ENCODE data around the gene TUBA4A.

TUBA4A gene

DNA sequence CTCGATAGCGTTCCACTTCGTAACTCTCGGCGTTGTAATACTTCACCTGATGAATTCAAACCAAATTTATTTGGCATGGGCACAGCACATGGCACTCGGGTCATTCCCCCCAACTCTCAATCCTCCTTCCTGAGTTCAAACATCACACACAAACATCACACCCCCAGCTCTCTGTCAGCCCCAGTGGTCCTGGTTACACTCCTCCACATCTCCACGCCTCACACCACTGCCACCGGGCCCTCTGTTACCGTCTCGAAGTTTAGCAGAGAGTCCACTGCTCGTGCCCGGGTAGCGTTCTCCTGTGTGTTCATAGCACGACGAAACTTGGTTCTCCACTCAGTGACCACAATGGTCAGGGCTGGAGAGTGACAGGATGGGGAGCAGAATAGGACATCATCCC, 39.6 kb downstream of the TUBA4A start:
- Histone ChIP-seq H3K4me3 (ENCODE audit: low read depth in 1 of 2, low read length in 1 of 2) (no peak overlapping the region), H3K27me3 (peaks cover 15% of the 10 kb centered on the region), H3K27ac (no peak overlapping the region), H3K4me1 (ENCODE audit: control insufficient read depth in 1 of 2, insufficient read depth in 1 of 2, low read depth in 1 of 2, low read length in 1 of 2) (peaks cover 45 to 54% of the 10 kb centered on the region in 2 experiments), H3K9me3 (no peaks in the 10 kb centered on the region), H3K36me3 (peaks cover 38% of the 10 kb centered on the region)
- TF ChIP-seq, protein P1, sequence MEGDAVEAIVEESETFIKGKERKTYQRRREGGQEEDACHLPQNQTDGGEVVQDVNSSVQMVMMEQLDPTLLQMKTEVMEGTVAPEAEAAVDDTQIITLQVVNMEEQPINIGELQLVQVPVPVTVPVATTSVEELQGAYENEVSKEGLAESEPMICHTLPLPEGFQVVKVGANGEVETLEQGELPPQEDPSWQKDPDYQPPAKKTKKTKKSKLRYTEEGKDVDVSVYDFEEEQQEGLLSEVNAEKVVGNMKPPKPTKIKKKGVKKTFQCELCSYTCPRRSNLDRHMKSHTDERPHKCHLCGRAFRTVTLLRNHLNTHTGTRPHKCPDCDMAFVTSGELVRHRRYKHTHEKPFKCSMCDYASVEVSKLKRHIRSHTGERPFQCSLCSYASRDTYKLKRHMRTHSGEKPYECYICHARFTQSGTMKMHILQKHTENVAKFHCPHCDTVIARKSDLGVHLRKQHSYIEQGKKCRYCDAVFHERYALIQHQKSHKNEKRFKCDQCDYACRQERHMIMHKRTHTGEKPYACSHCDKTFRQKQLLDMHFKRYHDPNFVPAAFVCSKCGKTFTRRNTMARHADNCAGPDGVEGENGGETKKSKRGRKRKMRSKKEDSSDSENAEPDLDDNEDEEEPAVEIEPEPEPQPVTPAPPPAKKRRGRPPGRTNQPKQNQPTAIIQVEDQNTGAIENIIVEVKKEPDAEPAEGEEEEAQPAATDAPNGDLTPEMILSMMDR (IDR thresholded peaks at IDR 0.05) = no peak

DNA sequence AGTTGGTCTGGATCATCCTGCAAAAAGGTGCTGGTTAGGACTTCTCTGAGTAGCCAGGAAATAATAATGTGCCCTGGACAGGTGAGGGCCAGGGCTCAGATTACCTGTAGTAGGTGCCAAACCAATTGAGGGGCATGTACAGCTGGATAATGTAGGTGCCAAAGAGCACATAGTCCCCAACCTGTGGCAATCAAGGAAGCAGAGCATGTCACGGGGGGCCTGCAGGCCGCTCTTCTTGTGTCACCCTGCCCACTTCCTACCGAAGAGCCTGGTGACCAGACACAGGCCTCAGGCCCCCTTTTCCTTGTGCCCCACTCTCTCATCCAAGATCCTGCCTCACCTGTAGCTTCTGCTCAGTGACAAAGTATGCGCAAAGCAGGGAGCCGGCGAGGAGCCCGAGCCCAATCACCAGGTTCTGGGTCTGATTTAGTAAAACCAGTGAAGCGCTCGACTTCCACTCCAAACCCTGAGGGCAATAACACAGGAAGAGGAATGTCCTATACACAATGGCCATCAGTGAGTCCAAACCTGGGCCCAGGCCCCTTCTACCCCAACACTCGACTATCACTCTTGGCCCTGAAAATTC, 40.1 kb downstream of the TUBA4A start:
- H3K9me3 ChIP-seq = no peaks in the 10 kb centered on the region
- H3K36me3 ChIP-seq = peaks cover 39% of the 10 kb centered on the region
- H3K27me3 ChIP-seq = peaks cover 15% of the 10 kb centered on the region
- no peak overlapping the region for H3K27ac ChIP-seq
- TF ChIP-seq, protein P1 (IDR thresholded peaks at IDR 0.05) = no peak
- H3K4me3 ChIP-seq (ENCODE audit: low read depth in 1 of 2, low read length in 1 of 2) = no peak overlapping the region
- H3K4me1 ChIP-seq (ENCODE audit: control insufficient read depth in 1 of 2, insufficient read depth in 1 of 2, low read depth in 1 of 2, low read length in 1 of 2) = peaks cover 45 to 54% of the 10 kb centered on the region in 2 experiments

- TF ChIP-seq, protein P1 (IDR thresholded peaks at IDR 0.05) = no peak
- no peaks in the 10 kb centered on the region for H3K9me3 ChIP-seq
- no peak overlapping the region for H3K27ac ChIP-seq
- H3K36me3 ChIP-seq = peaks cover 45% of the 10 kb centered on the region
- H3K4me1 ChIP-seq (ENCODE audit: control insufficient read depth in 1 of 2, insufficient read depth in 1 of 2, low read depth in 1 of 2, low read length in 1 of 2) = peaks cover 45 to 54% of the 10 kb centered on the region in 2 experiments
- no peak overlapping the region for H3K4me3 ChIP-seq (ENCODE audit: low read depth in 1 of 2, low read length in 1 of 2)
- peaks cover 15% of the 10 kb centered on the region for H3K27me3 ChIP-seq
These were observed 40.7 kb downstream of the TUBA4A start for GRCh38 chr2:219213026-219213415.

- H3K27ac ChIP-seq = peak overlapping the region; percentile 13
- peaks cover 6% of the 10 kb centered on the region for H3K27me3 ChIP-seq
- TF ChIP-seq, protein P1 (IDR thresholded peaks at IDR 0.05) = no peak
- H3K9me3 ChIP-seq = no peaks in the 10 kb centered on the region
- peaks cover 51 to 61% of the 10 kb centered on the region in 2 experiments for H3K4me1 ChIP-seq (ENCODE audit: control insufficient read depth in 1 of 2, insufficient read depth in 1 of 2, low read depth in 1 of 2, low read length in 1 of 2)
- no peak overlapping the region for H3K4me3 ChIP-seq (ENCODE audit: low read depth in 1 of 2, low read length in 1 of 2)
- H3K36me3 ChIP-seq = peaks cover 50% of the 10 kb centered on the region
These were observed 42.8 kb downstream of the TUBA4A start for GRCh38 chr2:219210886-219211362.

- Histone ChIP-seq H3K4me1 (ENCODE audit: control insufficient read depth in 1 of 2, insufficient read depth in 1 of 2, low read depth in 1 of 2, low read length in 1 of 2) (peaks cover 54 to 64% of the 10 kb centered on the region in 2 experiments), H3K4me3 (ENCODE audit: low read depth in 1 of 2, low read length in 1 of 2) (no peak overlapping the region), H3K27ac (peak overlapping the region; percentile 45), H3K9me3 (no peaks in the 10 kb centered on the region), H3K27me3 (peaks cover under 1% of the 10 kb centered on the region), H3K36me3 (peaks cover 50% of the 10 kb centered on the region)
- TF ChIP-seq, protein P1 (IDR thresholded peaks at IDR 0.05) = no peak
These were observed 43.4 kb downstream of the TUBA4A start for GRCh38 chr2:219210196-219210885.
